Psoas muscle (tissue), 8 donors: ENCODE data around the gene STARD9. TPM values are rescaled to one million over a fixed set of nuclear protein-coding genes. Genes with fewer than 3 reads are reported as not detected.

Experiments used
- ATAC-seq, 4 donors: fragments of 200-7000 bp; cut with Tn5 transposase; one replicate each; pipeline ENCODE4 v1.9.1; 2020; ENCODE audit warnings: moderate library complexity in 3 of 4, mild to moderate bottlenecking in 2 of 4
- DNase-seq, 2 donors: peaks; one replicate each; pipeline ENCODE4 v3.0.0-alpha.2; 2020
- H3K27ac ChIP-seq: fragments of 200-600 bp; one replicate; pipeline ENCODE4 v1.8.0; 2022
- H3K27me3 ChIP-seq, 3 donors: fragments of 200-600 bp in 1 of 3; one replicate each; pipeline versions ENCODE4 v1.6.1 to v1.8.0; 2013 to 2022; ENCODE audit warnings: low read length in 2 of 3, mild to moderate bottlenecking in 2 of 3, moderate library complexity in 1 of 3; ENCODE audit not compliant: insufficient read depth in 3 of 3
- H3K36me3 ChIP-seq, 2 donors: fragments of 200-600 bp in 1 of 2; one replicate each; pipeline versions ENCODE4 v1.6.1 to v1.8.0; 2013 to 2022; ENCODE audit warnings: low read depth in 1 of 2, mild to moderate bottlenecking in 1 of 2, moderate library complexity in 1 of 2; ENCODE audit not compliant: insufficient read depth in 1 of 2
- H3K4me1 ChIP-seq: fragments of 200-600 bp; one replicate; pipeline ENCODE4 v1.8.0; 2022
- H3K4me3 ChIP-seq: fragments of 200-600 bp; one replicate; pipeline ENCODE4 v1.8.0; 2022; ENCODE audit warnings: mild to moderate bottlenecking
- H3K9me3 ChIP-seq: fragments of 200-600 bp; one replicate; pipeline ENCODE4 v1.8.0; 2022
- WGBS, 3 donors: extraction: QIAGEN DNeasy Blood & Tissue Kit; methylation state at CpG; one replicate each; pipeline versions ENCODE4 v1.1.6 to v1.1.7; 2013; 5-methylcytosine and 5-hydroxymethylcytosine counted together
- intact Hi-C, 2 donors: fragments of 100-400 bp; cut with DNase I; formaldehyde crosslinking; loops; one replicate each; pipeline versions ENCODE4 v1.11.0 to v1.14.2; 2022
- polyA plus RNA-seq, 3 donors: library from polyadenylated mRNA; stranded (reverse); fragments of 200-250 nt; gene quantifications; one replicate each; pipeline ENCODE4 v1.2.3, GENCODE V29; 2013
- total RNA-seq, 4 donors: library from RNA; stranded (reverse); fragmentation: NEBNext Ultra II Directional in 2 of 4; extraction: Animal tissue kit (Norgen Biotek cat#: 25700) in 2 of 4; gene quantifications; one replicate each; pipeline versions ENCODE4 v1.2.1 to v1.2.4, GENCODE V29; 2021 to 2023
- TF ChIP-seq, protein P1 (sequence below): fragments of 200-600 bp; IDR thresholded peaks from one replicate; pipeline ENCODE4 v1.8.0; 2022; ENCODE audit warnings: antibody characterized with exemption
- donor health status: healthy with polysubstance abuse.
- donor health status: DM: no; HTN: no; CAD: no; lungs with moderate emphysema.
- donor health status: Bipolar disorder and iron deficiency.
- donor health status: healthy.
- donor health status: DM: yes; HTN: yes; CAD: no.
- donor health status: DM: no; HTN: no; CAD: no.
- donor health status: DM: no; HTN: no; CAD: no.
- donor health status: DM: yes; HTN: yes; CAD: no.

The STARD9 gene
- total and polyA plus RNA-seq, 7 donors, result 0.65 to 4.1 (median 1.7) TPM

DNA sequence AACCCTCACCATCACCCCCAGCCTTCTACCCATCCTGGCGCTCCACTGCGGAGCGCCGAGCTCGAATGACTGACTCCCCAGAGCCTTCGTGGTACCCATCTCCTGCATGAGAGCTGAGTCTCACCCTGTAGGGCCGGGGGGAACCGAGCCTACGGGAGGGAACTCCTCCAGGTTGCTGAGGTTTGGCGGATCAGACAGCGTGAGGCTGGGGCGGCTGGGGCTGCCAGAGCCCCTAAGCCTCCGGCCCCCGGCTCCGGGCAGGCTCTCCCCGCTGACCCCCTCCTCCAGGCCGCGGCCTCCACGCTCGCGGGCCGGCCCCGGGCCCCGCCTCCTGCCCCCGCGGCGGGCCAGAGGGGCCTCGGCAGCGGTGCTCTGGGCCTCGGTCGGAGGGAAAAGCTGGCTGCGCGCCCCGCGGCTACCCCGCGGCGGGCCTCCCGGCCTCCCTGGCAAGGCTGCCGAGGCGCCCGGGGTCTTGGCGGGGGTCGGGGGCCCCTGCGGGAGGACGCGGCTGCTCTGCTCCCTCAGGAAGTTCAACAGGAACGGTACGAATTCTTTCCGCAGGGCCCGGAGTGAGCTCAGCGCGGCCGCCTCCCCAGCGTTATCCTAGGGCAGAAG is 160.9 kb downstream of the STARD9 start:
- TF ChIP-seq, protein P1, sequence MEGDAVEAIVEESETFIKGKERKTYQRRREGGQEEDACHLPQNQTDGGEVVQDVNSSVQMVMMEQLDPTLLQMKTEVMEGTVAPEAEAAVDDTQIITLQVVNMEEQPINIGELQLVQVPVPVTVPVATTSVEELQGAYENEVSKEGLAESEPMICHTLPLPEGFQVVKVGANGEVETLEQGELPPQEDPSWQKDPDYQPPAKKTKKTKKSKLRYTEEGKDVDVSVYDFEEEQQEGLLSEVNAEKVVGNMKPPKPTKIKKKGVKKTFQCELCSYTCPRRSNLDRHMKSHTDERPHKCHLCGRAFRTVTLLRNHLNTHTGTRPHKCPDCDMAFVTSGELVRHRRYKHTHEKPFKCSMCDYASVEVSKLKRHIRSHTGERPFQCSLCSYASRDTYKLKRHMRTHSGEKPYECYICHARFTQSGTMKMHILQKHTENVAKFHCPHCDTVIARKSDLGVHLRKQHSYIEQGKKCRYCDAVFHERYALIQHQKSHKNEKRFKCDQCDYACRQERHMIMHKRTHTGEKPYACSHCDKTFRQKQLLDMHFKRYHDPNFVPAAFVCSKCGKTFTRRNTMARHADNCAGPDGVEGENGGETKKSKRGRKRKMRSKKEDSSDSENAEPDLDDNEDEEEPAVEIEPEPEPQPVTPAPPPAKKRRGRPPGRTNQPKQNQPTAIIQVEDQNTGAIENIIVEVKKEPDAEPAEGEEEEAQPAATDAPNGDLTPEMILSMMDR, result no peak
- ATAC-seq (peak in 2 of 4 donors; percentile 12 to 28), DNase-seq (peak in 1 of 2 donors; percentile 27)
- Histone ChIP-seq H3K4me3 (peak overlapping the region; percentile 84), H3K9me3 (no peaks in the 10 kb centered on the region), H3K4me1 (peaks cover 10% of the 10 kb centered on the region), H3K36me3 (peaks cover 2 to 46% of the 10 kb centered on the region in 2 donors), H3K27ac (peak overlapping the region; percentile 92), H3K27me3 (no peaks in the 10 kb centered on the region)
- intact Hi-C loops, result loop anchor here (10.0 kb wide), 1 partner anchor 189 kb away; the partner anchor contains the start of gene TTBK2 (in 2 of the 2)
- WGBS, 3 donors, result 2 to 4% (median 2%) methylated on average over 34 to 55 of the region's 55 CpGs

DNA sequence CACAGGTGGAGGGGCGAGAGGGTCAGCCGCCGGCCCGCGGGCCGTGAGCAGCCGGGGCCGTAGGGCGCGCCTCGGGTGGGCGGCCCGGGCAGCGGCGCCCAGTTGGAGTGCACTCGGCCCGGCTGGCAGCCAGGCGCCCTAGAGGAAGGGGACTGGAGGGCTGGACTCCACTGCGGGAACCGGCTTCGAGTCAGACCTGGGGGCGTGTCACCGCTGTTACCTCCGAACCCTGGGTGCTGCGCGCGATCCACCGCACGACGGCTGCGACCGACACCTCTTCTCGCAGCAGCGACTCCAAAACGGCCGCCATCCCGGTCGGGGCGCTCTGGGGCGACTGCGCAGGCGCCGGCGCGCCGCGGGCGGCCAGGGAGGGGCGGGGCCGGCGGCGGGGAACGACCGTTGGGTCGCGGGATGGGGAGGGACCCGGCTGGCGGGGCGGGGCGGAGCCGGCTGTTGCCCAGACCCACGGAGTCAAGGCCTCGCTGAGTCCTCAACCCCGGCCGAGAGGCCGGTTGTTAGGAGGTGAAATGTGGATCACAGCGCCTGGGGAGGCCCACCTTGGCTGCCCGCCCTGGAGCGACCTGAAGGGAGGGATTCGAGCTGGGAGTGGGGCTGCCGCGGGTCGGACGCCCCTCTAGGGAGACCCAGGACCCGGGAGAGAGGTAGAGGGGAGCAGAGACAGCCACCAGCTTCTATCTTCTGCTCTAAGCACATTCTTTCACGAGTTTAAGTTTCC is 161.6 kb downstream of the STARD9 start, which contains the start of gene CDAN1:
TSS of gene CDAN1 (minus strand) at position 336 of the 736 bp plus-strand sequence. CDS start at position 310, 26 bp downstream.
- H3K27me3 ChIP-seq, result no peaks in the 10 kb centered on the region
- no peaks in the 10 kb centered on the region for H3K9me3 ChIP-seq
- peak within 1 kb of the TSS; percentile 84 for H3K4me3 ChIP-seq
- H3K36me3 ChIP-seq, result peaks cover 0 to 39% of the 10 kb centered on the region in 2 donors
- peak within 1 kb of the TSS; percentile 92 for H3K27ac ChIP-seq
- 0 to 1% (median 1%) methylated on average over 60 to 76 of the region's 76 CpGs for WGBS, 3 donors
- DNase-seq (peak; percentile 95 to 97), ATAC-seq (peak; percentile 97 to 98 (median 98))
- TF ChIP-seq, protein P1, result no peak
- H3K4me1 ChIP-seq, result peaks cover 10% of the 10 kb centered on the region
- intact Hi-C loops, result loop anchor here (10.0 kb wide), 1 partner anchor 188 kb away; the partner anchor contains the start of gene TTBK2 (in 2 of the 2)

DNA sequence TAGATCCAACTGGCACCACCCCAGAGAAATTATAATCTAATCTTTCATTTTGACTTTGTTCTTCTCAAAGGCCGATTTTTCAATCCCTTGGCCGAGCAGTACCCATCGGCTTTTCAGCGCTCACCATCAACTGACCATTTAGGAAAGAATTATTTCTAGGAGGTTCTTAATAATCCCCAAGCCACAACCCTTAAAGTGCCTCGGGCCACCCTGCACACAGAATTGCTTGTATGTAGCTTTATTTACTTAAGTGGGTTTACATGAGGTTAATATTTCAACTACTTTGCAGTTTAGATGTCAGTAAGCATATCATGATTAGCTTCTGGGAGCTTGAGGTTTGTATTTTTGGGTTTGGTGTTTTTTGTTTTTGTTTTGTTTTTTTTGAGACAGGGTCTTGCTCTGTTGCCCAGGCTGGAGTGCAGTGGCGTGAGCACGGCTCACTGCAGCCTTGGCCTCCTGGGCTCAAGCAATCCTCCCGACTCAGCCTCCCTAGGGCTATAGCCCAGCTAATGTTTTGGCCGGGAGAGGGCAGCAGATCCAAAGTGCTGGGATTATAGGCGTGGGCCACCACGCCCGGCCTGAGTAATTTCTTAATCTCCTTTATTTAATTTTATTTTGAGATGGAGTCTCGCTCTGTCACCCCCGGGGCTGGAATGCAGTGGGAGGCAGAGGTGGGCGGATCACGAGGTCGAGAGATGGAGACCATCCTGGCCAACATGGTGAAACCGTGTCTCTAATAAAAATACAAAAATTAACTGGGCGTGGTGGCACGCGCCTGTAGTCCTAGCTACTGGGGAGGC is 162.3 kb downstream of the STARD9 start:
- Histone ChIP-seq H3K9me3 (no peaks in the 10 kb centered on the region), H3K4me3 (peak overlapping the region; percentile 84), H3K27me3 (no peaks in the 10 kb centered on the region), H3K4me1 (peaks cover 10% of the 10 kb centered on the region), H3K36me3 (peaks cover 0 to 31% of the 10 kb centered on the region in 2 donors), H3K27ac (peak overlapping the region; percentile 92)
- 77 to 81% (median 78%) methylated on average over 21 of the region's 21 CpGs for WGBS, 3 donors
- no peak for DNase-seq
- TF ChIP-seq, protein P1, result no peak
- ATAC-seq, result peak in 1 of 4 donors; percentile 9
- intact Hi-C loops, result loop anchor here (10.0 kb wide), 1 partner anchor 187 kb away; the partner anchor contains the start of gene TTBK2 (in 2 of the 2)

DNA sequence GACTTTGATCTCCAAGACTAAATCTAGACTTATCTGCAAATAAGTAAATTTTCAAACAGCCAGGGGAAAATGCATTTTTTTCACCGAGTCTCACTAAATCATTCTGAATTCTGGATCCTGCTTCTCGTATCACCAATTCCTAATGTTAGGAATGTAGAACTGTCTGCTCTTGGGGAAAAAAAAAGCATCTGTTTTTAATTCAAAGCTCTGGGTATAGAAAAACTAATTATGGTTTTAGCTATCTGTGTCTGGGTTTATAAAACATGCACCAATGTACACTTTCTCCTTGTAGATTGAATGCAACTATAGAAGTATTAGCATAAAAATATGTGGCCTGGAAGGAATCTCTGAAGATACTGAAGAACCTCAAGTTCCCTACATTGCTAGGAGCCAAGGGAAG is 166.3 kb downstream of the STARD9 start:
- Histone ChIP-seq H3K36me3 (peaks cover 0 to 25% of the 10 kb centered on the region in 2 donors), H3K27ac (no peak overlapping the region), H3K9me3 (no peaks in the 10 kb centered on the region), H3K27me3 (no peaks in the 10 kb centered on the region), H3K4me3 (no peak overlapping the region), H3K4me1 (no peaks in the 10 kb centered on the region)
- TF ChIP-seq, protein P1, result no peak
- 88 to 93% (median 90%) methylated on average over 2 of the region's 2 CpGs for WGBS, 3 donors
- DNase-seq (no peak), ATAC-seq (no peak)
- intact Hi-C loops, result no loop called here
